Measurements from ENCODE around the gene SLC35G3. TPM values are rescaled to one million over a fixed set of nuclear protein-coding genes. Genes with fewer than 3 reads are reported as not detected.

The SLC35G3 gene
- total and polyA plus RNA-seq, 10 of the 15 experiments (the other 5 are each of a cell fraction or from before 2014, with no cell fraction given) = not detected

- Histone ChIP-seq H3K36me3 (ENCODE audit: control insufficient read depth in 2 of 2, insufficient read depth in 2 of 2, low read length in 1 of 2) (no peaks in the 10 kb centered on the region), H3K27me3 (replicated peaks in 1 of 2; ENCODE audit: control insufficient read depth in 2 of 2, insufficient read depth in 2 of 2, low read length in 1 of 2) (peaks cover 1 to 5% of the 10 kb centered on the region in 2 experiments; a peak in 3 of 4 replicates), H4K20me1 (ENCODE audit: control insufficient read depth, insufficient read depth) (no peaks in the 10 kb centered on the region), H3K79me2 (ENCODE audit: control insufficient read depth, insufficient read depth, low read length) (no peaks in the 10 kb centered on the region), H3K9me3 (replicated peaks; ENCODE audit: control insufficient read depth, insufficient read depth, low read length) (no peaks in the 10 kb centered on the region), H3K4me2 (ENCODE audit: control insufficient read depth, insufficient read depth) (no peak overlapping the region), H3K27ac (ENCODE audit: control insufficient read depth, insufficient read depth) (no peak overlapping the region), H2AFZ (ENCODE audit: control insufficient read depth, low read depth, low read length) (no peak overlapping the region), H3K4me1 (ENCODE audit: control insufficient read depth, insufficient read depth, low read length) (no peaks in the 10 kb centered on the region), H3K9ac (ENCODE audit: control insufficient read depth, insufficient read depth, low read length) (no peak overlapping the region), H3K4me3 (no peak overlapping the region)
- FAIRE-seq (no peak), ATAC-seq (no peak), DNase-seq (ENCODE audit: low read depth, low spot score) (no peak)
- ChIA-PET RAD21 (ENCODE audit: unreplicated experiment) (no interaction called here), CTCF (no interaction called here), POLR2A (no interaction called here), SMC1A (ENCODE audit: uncharacterized antibody, unreplicated experiment) (no interaction called here)
- BruUV-seq (replicated peaks) = no TSS peak
- intact Hi-C loops (cut with micrococcal nuclease; ENCODE audit: unreplicated experiment) = no loop called here
- TF ChIP-seq ZZZ3 (IDR thresholded peaks at IDR 0.05; ENCODE audit: control insufficient read depth, insufficient read length, low read depth) (no peak), MTA2 (IDR thresholded peaks at IDR 0.05; ENCODE audit: low read depth) (no peak), RUNX3 (IDR thresholded peaks at IDR 0.05; ENCODE audit: low read length) (no peak), PBX3 (IDR thresholded peaks at IDR 0.05; ENCODE audit: insufficient replicate concordance, low read depth, low read length) (no peak), ATF2 (IDR thresholded peaks at IDR 0.05; ENCODE audit: low read length) (no peak), IKZF2 (IDR thresholded peaks at IDR 0.05) (no peak), CHD4 (IDR thresholded peaks at IDR 0.05) (no peak), CREB1 (IDR thresholded peaks at IDR 0.05; ENCODE audit: low read depth) (no peak), PAX5 (IDR thresholded peaks at IDR 0.05; ENCODE audit: borderline replicate concordance, low read depth, low read length) (no peak), RB1 (IDR thresholded peaks at IDR 0.05; ENCODE audit: borderline replicate concordance) (no peak), PKNOX1 (IDR thresholded peaks at IDR 0.05) (no peak), JUNB (IDR thresholded peaks at IDR 0.05) (no peak), POLR2A (IDR thresholded peaks at IDR 0.05; ENCODE audit: low read depth, low read length) (no peak), PAX8 (IDR thresholded peaks at IDR 0.05) (no peak), SREBF1 (IDR thresholded peaks at IDR 0.05; ENCODE audit: low read length) (no peak), RAD51 (IDR thresholded peaks at IDR 0.05) (no peak), BMI1 (IDR thresholded peaks at IDR 0.05; ENCODE audit: borderline replicate concordance) (no peak), MTA3 (IDR thresholded peaks at IDR 0.05; ENCODE audit: borderline replicate concordance, low read length) (no peak)
- TF ChIP-seq, protein P1, sequence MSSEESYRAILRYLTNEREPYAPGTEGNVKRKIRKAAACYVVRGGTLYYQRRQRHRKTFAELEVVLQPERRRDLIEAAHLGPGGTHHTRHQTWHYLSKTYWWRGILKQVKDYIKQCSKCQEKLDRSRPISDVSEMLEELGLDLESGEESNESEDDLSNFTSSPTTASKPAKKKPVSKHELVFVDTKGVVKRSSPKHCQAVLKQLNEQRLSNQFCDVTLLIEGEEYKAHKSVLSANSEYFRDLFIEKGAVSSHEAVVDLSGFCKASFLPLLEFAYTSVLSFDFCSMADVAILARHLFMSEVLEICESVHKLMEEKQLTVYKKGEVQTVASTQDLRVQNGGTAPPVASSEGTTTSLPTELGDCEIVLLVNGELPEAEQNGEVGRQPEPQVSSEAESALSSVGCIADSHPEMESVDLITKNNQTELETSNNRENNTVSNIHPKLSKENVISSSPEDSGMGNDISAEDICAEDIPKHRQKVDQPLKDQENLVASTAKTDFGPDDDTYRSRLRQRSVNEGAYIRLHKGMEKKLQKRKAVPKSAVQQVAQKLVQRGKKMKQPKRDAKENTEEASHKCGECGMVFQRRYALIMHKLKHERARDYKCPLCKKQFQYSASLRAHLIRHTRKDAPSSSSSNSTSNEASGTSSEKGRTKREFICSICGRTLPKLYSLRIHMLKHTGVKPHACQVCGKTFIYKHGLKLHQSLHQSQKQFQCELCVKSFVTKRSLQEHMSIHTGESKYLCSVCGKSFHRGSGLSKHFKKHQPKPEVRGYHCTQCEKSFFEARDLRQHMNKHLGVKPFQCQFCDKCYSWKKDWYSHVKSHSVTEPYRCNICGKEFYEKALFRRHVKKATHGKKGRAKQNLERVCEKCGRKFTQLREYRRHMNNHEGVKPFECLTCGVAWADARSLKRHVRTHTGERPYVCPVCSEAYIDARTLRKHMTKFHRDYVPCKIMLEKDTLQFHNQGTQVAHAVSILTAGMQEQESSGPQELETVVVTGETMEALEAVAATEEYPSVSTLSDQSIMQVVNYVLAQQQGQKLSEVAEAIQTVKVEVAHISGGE (CRISPR knock-in tag; IDR thresholded peaks at IDR 0.05) = no peak
- in situ Hi-C loops (cut with MboI) = loop anchor here (5.0 to 10.0 kb wide), 2 partner anchors 370 to 577 kb away; partner anchors contain the start of gene SLFN12L
- 6% methylated on average over 1 of the region's 1 CpG for WGBS (ENCODE audit: insufficient coverage, insufficient replicate concordance, low lambda C conversion rate, missing lambda C conversion rate)
Observed at GRCh38 chr17:35167666-35168065, 26.5 kb downstream of the SLC35G3 start.

All from GM12878 (cell line).